Inflammatory macrophage treated with lipopolysaccharide for 4 hours (primary cell): ENCODE data around the gene PBX4.

Experiments
- DNase-seq: peaks from one replicate; pipeline ENCODE4 v3.0.0-alpha.2; 2020

PBX4 gene

GRCh38 chr19:19517235-19517619, 101.3 kb downstream of the PBX4 start:
- DNase-seq: no peak

- peak; percentile 90 for DNase-seq
Observed at GRCh38 chr19:19515642-19516519, 102.6 kb downstream of the PBX4 start, which contains the start of gene NDUFA13. Gene NDUFA13 (plus strand): TSS chr19:19516225. CDS start chr19:19516239, 14 bp downstream.

GRCh38 chr19:19514881-19515641, 103.4 kb downstream of the PBX4 start, which contains the start of gene TSSK6:
Gene TSSK6 (minus strand): TSS chr19:19515548. CDS start chr19:19515427, 121 bp downstream.
- no peak for DNase-seq

GRCh38 chr19:19514215-19514657, 104.3 kb downstream of the PBX4 start:
- DNase-seq: peak; percentile 46

- no peak for DNase-seq
Observed at GRCh38 chr19:19513682-19514081, 104.8 kb downstream of the PBX4 start.
